Measurements from ENCODE around the gene LCN1.
A peak's percentile ranks its signal among the peaks of the same experiment; 100 is the strongest.

LCN1 gene

GRCh38 chr9:135501261-135502167, 19.7 kb upstream of the LCN1 start:
- peak in 1 of 2 donors; percentile 62 for DNase-seq (ENCODE audit: low read depth in 2 of 2)
- TF ChIP-seq, protein P1, sequence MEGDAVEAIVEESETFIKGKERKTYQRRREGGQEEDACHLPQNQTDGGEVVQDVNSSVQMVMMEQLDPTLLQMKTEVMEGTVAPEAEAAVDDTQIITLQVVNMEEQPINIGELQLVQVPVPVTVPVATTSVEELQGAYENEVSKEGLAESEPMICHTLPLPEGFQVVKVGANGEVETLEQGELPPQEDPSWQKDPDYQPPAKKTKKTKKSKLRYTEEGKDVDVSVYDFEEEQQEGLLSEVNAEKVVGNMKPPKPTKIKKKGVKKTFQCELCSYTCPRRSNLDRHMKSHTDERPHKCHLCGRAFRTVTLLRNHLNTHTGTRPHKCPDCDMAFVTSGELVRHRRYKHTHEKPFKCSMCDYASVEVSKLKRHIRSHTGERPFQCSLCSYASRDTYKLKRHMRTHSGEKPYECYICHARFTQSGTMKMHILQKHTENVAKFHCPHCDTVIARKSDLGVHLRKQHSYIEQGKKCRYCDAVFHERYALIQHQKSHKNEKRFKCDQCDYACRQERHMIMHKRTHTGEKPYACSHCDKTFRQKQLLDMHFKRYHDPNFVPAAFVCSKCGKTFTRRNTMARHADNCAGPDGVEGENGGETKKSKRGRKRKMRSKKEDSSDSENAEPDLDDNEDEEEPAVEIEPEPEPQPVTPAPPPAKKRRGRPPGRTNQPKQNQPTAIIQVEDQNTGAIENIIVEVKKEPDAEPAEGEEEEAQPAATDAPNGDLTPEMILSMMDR (IDR thresholded peaks at IDR 0.05; ENCODE audit: low read depth, low read length), result no peak

GRCh38 chr9:135502168-135502872, 18.9 kb upstream of the LCN1 start:
- TF ChIP-seq, protein P1 (IDR thresholded peaks at IDR 0.05; ENCODE audit: low read depth, low read length), result no peak
- DNase-seq (ENCODE audit: low read depth in 2 of 2), result no peak
- no peak overlapping the region for H3K4me3 ChIP-seq (replicated peaks in 1 of 2; ENCODE audit: low read depth in 2 of 2, low read length in 2 of 2)

More at GRCh38 chr9:135501261-135502167, 19.7 kb upstream of the LCN1 start:
- H3K4me3 ChIP-seq (replicated peaks in 1 of 2; ENCODE audit: low read depth in 2 of 2, low read length in 2 of 2), result peak overlapping the region; percentile 85

- H3K4me3 ChIP-seq (replicated peaks in 1 of 2; ENCODE audit: low read depth in 2 of 2, low read length in 2 of 2), result no peak overlapping the region
- TF ChIP-seq, protein P1 (IDR thresholded peaks at IDR 0.05; ENCODE audit: low read depth, low read length), result no peak
- DNase-seq (ENCODE audit: low read depth in 2 of 2), result no peak
Measured at GRCh38 chr9:135502873-135503321, 18.3 kb upstream of the LCN1 start.

DNA sequence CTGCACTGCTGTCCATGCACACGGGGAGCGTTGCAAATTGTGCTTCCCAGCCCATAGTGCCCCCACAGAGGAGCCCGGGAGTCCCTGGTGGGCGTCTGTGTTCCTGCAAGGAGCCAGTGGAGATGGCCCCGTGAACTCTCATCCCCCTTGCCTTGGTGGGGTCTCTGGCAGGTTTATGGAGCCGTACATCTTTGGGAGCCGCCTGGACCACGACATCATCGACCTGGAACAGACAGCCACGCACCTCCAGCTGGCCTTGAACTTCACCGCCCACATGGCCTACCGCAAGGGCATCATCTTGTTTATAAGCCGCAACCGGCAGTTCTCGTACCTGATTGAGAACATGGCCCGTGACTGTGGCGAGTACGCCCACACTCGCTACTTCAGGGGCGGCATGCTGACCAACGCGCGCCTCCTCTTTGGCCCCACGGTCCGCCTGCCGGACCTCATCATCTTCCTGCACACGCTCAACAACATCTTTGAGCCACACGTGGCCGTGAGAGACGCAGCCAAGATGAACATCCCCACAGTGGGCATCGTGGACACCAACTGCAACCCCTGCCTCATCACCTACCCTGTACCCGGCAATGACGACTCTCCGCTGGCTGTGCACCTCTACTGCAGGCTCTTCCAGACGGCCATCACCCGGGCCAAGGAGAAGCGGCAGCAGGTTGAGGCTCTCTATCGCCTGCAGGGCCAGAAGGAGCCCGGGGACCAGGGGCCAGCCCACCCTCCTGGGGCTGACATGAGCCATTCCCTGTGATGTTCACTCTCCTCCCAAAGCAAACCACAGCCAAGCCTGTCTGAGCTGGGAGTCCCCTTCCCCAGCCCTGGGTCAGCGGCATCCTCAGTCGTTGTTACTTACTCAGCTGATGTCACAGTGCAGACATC, 17.6 kb upstream of the LCN1 start:
- no peak overlapping the region for H3K4me3 ChIP-seq (replicated peaks in 1 of 2; ENCODE audit: low read depth in 2 of 2, low read length in 2 of 2)
- TF ChIP-seq, protein P1 (IDR thresholded peaks at IDR 0.05; ENCODE audit: low read depth, low read length), result no peak
- DNase-seq (ENCODE audit: low read depth in 2 of 2), result no peak

- H3K4me3 ChIP-seq (replicated peaks in 1 of 2; ENCODE audit: low read depth in 2 of 2, low read length in 2 of 2), result no peak overlapping the region
- DNase-seq (ENCODE audit: low read depth in 2 of 2), result peak; percentile 68 to 75
Measured at GRCh38 chr9:135504262-135505243, 16.7 kb upstream of the LCN1 start.

More at GRCh38 chr9:135504262-135505243, 16.7 kb upstream of the LCN1 start:
- TF ChIP-seq, protein P1 (IDR thresholded peaks at IDR 0.05; ENCODE audit: low read depth, low read length), result peak; percentile 81

Measured in cardiac fibroblast (primary cell).